Measurements from ENCODE around the gene CCDC183. TPM values are rescaled to one million over a fixed set of nuclear protein-coding genes. Genes with fewer than 3 reads are reported as not detected.
A peak's percentile ranks its signal among the peaks of the same experiment; 100 is the strongest.
"Not testable (repeated sequence)": the region's sequence is repeated elsewhere in the genome, so short reads cannot be mapped to it uniquely, and the experiment has no call there.

CCDC183 gene
- total and polyA plus RNA-seq, 8 donors, result 2.4 to 10.7 (median 3.1) TPM

DNA sequence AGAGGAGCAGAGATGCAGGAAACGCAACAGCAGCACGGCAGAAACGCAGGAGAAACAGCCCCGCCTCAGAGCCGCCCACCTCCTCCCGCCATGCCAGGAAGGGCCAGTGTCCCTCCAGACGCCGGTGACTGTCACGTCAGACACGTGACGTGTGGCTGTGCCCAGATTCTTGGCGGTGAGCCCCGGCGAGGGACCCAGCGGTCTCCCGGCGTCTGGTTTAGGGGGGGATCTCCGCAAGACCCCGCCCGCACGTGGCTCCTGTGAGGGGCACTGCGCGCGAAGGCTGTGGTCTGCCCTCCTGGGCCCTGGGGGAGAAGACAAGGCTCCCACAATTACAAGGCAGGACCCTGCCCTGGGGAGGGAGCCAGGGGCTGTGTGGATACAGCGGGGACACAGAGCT is 35.7 kb upstream of the CCDC183 start:
- TF ChIP-seq, protein P1, sequence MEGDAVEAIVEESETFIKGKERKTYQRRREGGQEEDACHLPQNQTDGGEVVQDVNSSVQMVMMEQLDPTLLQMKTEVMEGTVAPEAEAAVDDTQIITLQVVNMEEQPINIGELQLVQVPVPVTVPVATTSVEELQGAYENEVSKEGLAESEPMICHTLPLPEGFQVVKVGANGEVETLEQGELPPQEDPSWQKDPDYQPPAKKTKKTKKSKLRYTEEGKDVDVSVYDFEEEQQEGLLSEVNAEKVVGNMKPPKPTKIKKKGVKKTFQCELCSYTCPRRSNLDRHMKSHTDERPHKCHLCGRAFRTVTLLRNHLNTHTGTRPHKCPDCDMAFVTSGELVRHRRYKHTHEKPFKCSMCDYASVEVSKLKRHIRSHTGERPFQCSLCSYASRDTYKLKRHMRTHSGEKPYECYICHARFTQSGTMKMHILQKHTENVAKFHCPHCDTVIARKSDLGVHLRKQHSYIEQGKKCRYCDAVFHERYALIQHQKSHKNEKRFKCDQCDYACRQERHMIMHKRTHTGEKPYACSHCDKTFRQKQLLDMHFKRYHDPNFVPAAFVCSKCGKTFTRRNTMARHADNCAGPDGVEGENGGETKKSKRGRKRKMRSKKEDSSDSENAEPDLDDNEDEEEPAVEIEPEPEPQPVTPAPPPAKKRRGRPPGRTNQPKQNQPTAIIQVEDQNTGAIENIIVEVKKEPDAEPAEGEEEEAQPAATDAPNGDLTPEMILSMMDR (IDR thresholded peaks at IDR 0.05), result no peak
- Histone ChIP-seq H3K27ac (no peak overlapping the region), H3K4me3 (no peak overlapping the region), H3K9me3 (no peaks in the 10 kb centered on the region), H3K27me3 (no peaks in the 10 kb centered on the region), H3K36me3 (no peaks in the 10 kb centered on the region), H3K4me1 (no peaks in the 10 kb centered on the region)
- DNase-seq (peak in 1 of 6 donors; percentile 54), FAIRE-seq (no peak), ATAC-seq (no peak)
- 64 to 76% methylated on average over 25 of the region's 25 CpGs for WGBS, 2 donors
- intact Hi-C loops (cut with DNase I), result no loop called here

DNA sequence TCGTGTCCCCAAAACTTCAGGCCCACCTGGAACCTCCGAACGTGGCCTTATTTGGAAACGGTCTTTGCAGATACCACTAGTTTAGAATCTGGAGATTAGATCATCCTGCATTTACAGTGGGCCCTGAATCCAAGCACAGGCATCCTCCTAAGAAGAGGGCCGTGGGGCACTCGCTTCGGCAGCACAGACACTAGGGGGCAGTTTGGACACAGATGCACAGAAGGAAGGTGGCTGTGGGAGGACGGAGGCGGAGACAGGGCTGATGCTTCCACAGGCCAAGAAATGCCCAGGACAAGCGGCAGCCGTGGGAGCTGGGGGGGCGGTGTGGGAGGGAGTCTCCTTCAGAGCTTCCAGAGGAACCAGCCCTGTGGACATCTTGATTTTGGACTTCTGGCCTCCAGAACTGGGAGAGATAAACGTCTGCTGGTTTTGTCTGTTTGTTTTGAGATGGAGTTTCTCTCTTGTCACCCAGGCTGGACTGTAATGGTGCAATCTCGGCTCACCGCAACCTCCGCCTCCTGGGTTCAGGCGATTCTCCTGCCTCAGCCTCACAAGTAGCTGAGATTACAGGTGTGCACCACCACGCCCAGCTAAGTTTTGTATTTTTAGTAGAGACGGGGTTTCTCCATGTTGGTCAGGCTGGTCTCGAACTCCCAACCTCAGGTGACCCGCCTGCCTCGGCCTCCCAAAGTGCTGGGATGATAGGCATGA is 35.1 kb upstream of the CCDC183 start:
- FAIRE-seq; intact Hi-C loops (cut with DNase I): not testable (repeated sequence)
- peak in 3 of 6 donors; percentile 51 to 68 (median 55) for DNase-seq

DNA sequence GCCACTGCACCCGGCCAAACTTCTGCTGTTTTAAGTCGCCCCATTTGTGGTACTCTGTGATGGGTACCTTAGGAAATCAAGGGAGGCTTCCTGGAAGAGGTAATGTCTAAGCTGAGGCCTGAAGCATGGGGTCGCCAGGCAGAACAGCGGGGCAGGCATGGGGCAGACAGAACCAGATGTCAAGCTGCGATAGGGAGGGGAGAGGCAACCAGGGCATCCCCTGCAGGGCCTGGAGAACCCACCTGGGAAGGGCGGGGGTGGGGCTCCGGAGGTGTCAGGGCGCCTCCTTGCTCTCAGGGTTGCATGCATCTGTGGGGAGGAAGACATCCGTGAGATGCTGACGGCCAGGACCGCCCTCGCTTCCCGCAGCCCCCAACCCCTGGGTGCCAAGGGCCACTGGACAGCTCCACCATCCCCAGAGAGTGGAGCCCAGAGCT is 34.6 kb upstream of the CCDC183 start:
- no peaks in the 10 kb centered on the region for H3K36me3 ChIP-seq
- ATAC-seq (no peak), FAIRE-seq (no peak), DNase-seq (peak in 1 of 6 donors; percentile 34)
- intact Hi-C loops (cut with DNase I), result no loop called here
- no peaks in the 10 kb centered on the region for H3K9me3 ChIP-seq
- no peak overlapping the region for H3K4me3 ChIP-seq
- no peaks in the 10 kb centered on the region for H3K27me3 ChIP-seq
- whole genome bisulfite sequencing, 2 donors, result 53 to 68% methylated on average over 11 to 13 of the region's 13 CpGs
- TF ChIP-seq, protein P1 (IDR thresholded peaks at IDR 0.05), result no peak
- no peaks in the 10 kb centered on the region for H3K4me1 ChIP-seq
- H3K27ac ChIP-seq, result no peak overlapping the region

More for the DNA sequence above, 35.1 kb upstream of the CCDC183 start:
- not testable (repeated sequence) for H3K27me3 ChIP-seq, H3K4me3 ChIP-seq, H3K4me1 ChIP-seq, H3K36me3 ChIP-seq, H3K27ac ChIP-seq, H3K9me3 ChIP-seq
- WGBS, 2 donors, result 29 to 37% methylated on average over 22 of the region's 22 CpGs
- TF ChIP-seq, protein P1 (IDR thresholded peaks at IDR 0.05), result peak in 1 of 4 donors; percentile 10
- ATAC-seq, result peak in 3 of 4 donors; percentile 58 to 72 (median 58)

DNA sequence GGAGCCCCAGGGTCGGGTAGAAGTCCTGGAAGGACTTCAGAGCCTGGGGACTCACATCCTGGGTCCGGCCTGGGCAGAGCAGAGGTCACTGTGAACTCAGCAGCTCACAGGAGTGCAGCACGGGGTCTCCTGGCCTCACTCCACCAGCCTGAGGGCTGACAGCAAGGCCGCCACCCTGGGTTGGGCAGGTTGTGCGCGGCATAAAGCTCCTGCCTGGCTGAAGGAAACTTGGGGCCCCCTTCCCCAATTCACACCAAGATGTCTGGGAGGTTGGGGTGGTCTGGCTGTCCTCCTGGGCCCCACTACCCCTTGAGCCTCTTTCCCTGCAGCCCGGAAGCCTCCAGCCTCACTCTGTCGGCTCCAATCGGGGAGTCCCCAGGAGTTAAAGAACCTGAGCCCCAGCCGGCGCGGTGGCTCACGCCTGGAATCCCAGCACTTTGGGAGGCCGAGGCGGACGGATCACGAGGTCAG is 33.9 kb upstream of the CCDC183 start:
- no peaks in the 10 kb centered on the region for H3K27me3 ChIP-seq
- no peak overlapping the region for H3K27ac ChIP-seq
- no peak overlapping the region for H3K4me3 ChIP-seq
- intact Hi-C loops (cut with DNase I), result no loop called here
- no peaks in the 10 kb centered on the region for H3K9me3 ChIP-seq
- ATAC-seq, result no peak
- TF ChIP-seq, protein P1 (IDR thresholded peaks at IDR 0.05), result no peak
- no peaks in the 10 kb centered on the region for H3K4me1 ChIP-seq
- 68 to 86% methylated on average over 13 to 17 of the region's 17 CpGs for whole genome bisulfite sequencing, 2 donors
- no peaks in the 10 kb centered on the region for H3K36me3 ChIP-seq
- DNase-seq, result peak in 1 of 6 donors; percentile 30
- no peak for FAIRE-seq

Measured in pancreas (tissue), 10 donors.